Neural cell (in vitro differentiated cells): ENCODE results near the gene CCDC126. TPM values are rescaled to one million over a fixed set of nuclear protein-coding genes. Genes with fewer than 3 reads are reported as not detected.

Experiments used
- H2AFZ ChIP-seq: fragments of 200-600, 300-800 bp; sonication (generic), shearing (Covaris generic); 2 replicates; pipeline ENCODE4 v1.6.0; 2014; ENCODE audit warnings: low read depth, mild to moderate bottlenecking, antibody characterized with exemption, low read length, moderate library complexity
- H3F3A ChIP-seq: fragments of 200-600 bp; shearing (Covaris generic); 2 replicates; pipeline ENCODE4 v1.6.1; 2016; ENCODE audit warnings: mild to moderate bottlenecking, moderate library complexity, mixed read lengths, antibody characterized with exemption, low read length; ENCODE audit not compliant: insufficient read depth, poor library complexity, severe bottlenecking
- H3K27ac ChIP-seq: fragments of 200-600, 300-800 bp; sonication (generic), shearing (Covaris generic); 2 replicates; pipeline ENCODE4 v1.5.1; 2014; ENCODE audit warnings: mild to moderate bottlenecking, low read length, moderate library complexity
- H3K27me3 ChIP-seq: fragments of 300-800, 200-600 bp; sonication (generic), shearing (Covaris generic); 2 replicates; pipeline ENCODE4 v1.6.0; 2014; ENCODE audit warnings: mild to moderate bottlenecking, low read depth, low read length, moderate library complexity; ENCODE audit not compliant: insufficient read depth
- H3K36me3 ChIP-seq: fragments of 300-800, 200-600 bp; sonication (generic), shearing (Covaris generic); 2 replicates; pipeline ENCODE4 v1.5.1; 2014; ENCODE audit warnings: mild to moderate bottlenecking, antibody characterized with exemption, low read length, moderate library complexity; ENCODE audit not compliant: insufficient read depth
- H3K4me2 ChIP-seq: fragments of 300-800, 200-600 bp; sonication (generic), shearing (Covaris generic); 2 replicates; pipeline ENCODE4 v1.6.0; 2014; ENCODE audit warnings: mild to moderate bottlenecking, low read length
- H3K4me3 ChIP-seq: fragments of 300-800, 200-600 bp; sonication (generic), shearing (Covaris generic); 2 replicates; pipeline ENCODE4 v1.5.1; 2014; ENCODE audit warnings: mild to moderate bottlenecking, low read length, moderate library complexity
- H3K79me2 ChIP-seq: fragments of 200-600 bp; shearing (Covaris generic); replicated peaks from 2 replicates; pipeline ENCODE4 v1.6.0; 2014; ENCODE audit warnings: mild to moderate bottlenecking, low read length, moderate library complexity; ENCODE audit not compliant: insufficient read depth
- H3K9ac ChIP-seq: fragments of 300-800, 200-600 bp; sonication (generic), shearing (Covaris generic); 2 replicates; pipeline ENCODE4 v1.6.1; 2016; ENCODE audit warnings: mild to moderate bottlenecking, low read length, mixed read lengths
- H3K9me2 ChIP-seq: fragments of 200-600 bp; shearing (Covaris generic); 2 replicates; pipeline ENCODE4 v1.6.1; 2016; ENCODE audit warnings: mild to moderate bottlenecking, low read length, mixed read lengths; ENCODE audit not compliant: insufficient read depth
- H3K9me3 ChIP-seq: fragments of 200-600, 300-800 bp; sonication (generic), shearing (Covaris generic); 2 replicates; pipeline ENCODE4 v1.6.1; 2016; ENCODE audit warnings: mild to moderate bottlenecking, mixed run types, low read length, moderate library complexity, mixed read lengths
- H4K20me1 ChIP-seq: fragments of 200-600 bp; shearing (Covaris generic); 2 replicates; pipeline ENCODE4 v1.6.1; 2016; ENCODE audit warnings: mild to moderate bottlenecking, mixed run types; ENCODE audit not compliant: insufficient read depth
- CTCF ChIP-seq: fragments of 450-650 bp; IDR thresholded peaks from 2 replicates; pipeline ENCODE4 v1.5.1; 2014; ENCODE audit warnings: antibody characterized with exemption, mild to moderate bottlenecking, moderate library complexity; ENCODE audit not compliant: poor library complexity, severe bottlenecking
- EP300 ChIP-seq: fragments of 450-650 bp; conservative IDR thresholded peaks from 2 replicates; pipeline ENCODE4 v1.6.1; 2014; ENCODE audit warnings: antibody characterized with exemption, mild to moderate bottlenecking, moderate library complexity; ENCODE audit not compliant: poor library complexity, severe bottlenecking
- EZH2 ChIP-seq: fragments of 200-600, 300-800 bp; shearing (Covaris generic), sonication (generic); IDR thresholded peaks from 2 replicates; pipeline ENCODE4 v1.6.1; 2014; ENCODE audit warnings: antibody characterized with exemption, low read length, borderline replicate concordance, mild to moderate bottlenecking; ENCODE audit not compliant: insufficient read depth, poor library complexity, severe bottlenecking
- MXI1 ChIP-seq: fragments of 450-650 bp; conservative IDR thresholded peaks from 2 replicates; pipeline ENCODE4 v1.6.1; 2014; ENCODE audit warnings: antibody characterized with exemption, mild to moderate bottlenecking; ENCODE audit not compliant: poor library complexity, severe bottlenecking
- POLR2AphosphoS5 ChIP-seq: IDR thresholded peaks from 2 replicates; pipeline ENCODE4 v1.6.1; 2012
- RAD21 ChIP-seq: fragments of 450-650 bp; conservative IDR thresholded peaks from 2 replicates; pipeline ENCODE4 v1.6.1; 2014; ENCODE audit warnings: antibody characterized with exemption, mild to moderate bottlenecking, moderate library complexity
- REST ChIP-seq: IDR thresholded peaks from 2 replicates; pipeline ENCODE4 v1.6.1; 2012; ENCODE audit warnings: borderline replicate concordance
- SMC3 ChIP-seq: fragments of 450-650 bp; conservative IDR thresholded peaks from 2 replicates; pipeline ENCODE4 v1.6.1; 2014; ENCODE audit warnings: antibody characterized with exemption, mild to moderate bottlenecking, moderate library complexity; ENCODE audit not compliant: poor library complexity
- TAF1 ChIP-seq: IDR thresholded peaks from 2 replicates; pipeline ENCODE4 v1.6.1; 2012; ENCODE audit warnings: low read depth
- polyA plus RNA-seq: library from polyadenylated mRNA; depleted of rRNA; stranded (reverse); fragments of >200 nt; gene quantifications from 2 replicates; pipeline ENCODE4 v1.2.3, GENCODE V29; 2014

CCDC126 gene
- polyA plus RNA-seq, 1 donor from 2014 or later: 28.0 TPM

GRCh38 chr7:23604296-23604640, 7.1 kb downstream of the CCDC126 start:
- H3F3A ChIP-seq: no peaks in the 10 kb centered on the region
- H3K79me2 ChIP-seq: peaks cover 29% of the 10 kb centered on the region
- H3K9me2 ChIP-seq: no peaks in the 10 kb centered on the region
- no peak for TF ChIP-seq EZH2
- TF ChIP-seq SMC3: no peak
- TF ChIP-seq EP300: no peak
- TF ChIP-seq CTCF: no peak
- no peak for TF ChIP-seq POLR2AphosphoS5
- TF ChIP-seq MXI1: no peak
- H4K20me1 ChIP-seq: no peaks in the 10 kb centered on the region
- H3K36me3 ChIP-seq: no peaks in the 10 kb centered on the region
- H3K27ac ChIP-seq: no peak overlapping the region
- H3K9ac ChIP-seq: no peak overlapping the region
- H2AFZ ChIP-seq: no peak overlapping the region
- H3K9me3 ChIP-seq: no peaks in the 10 kb centered on the region
- H3K4me3 ChIP-seq: no peak overlapping the region
- no peak overlapping the region for H3K4me2 ChIP-seq
- H3K27me3 ChIP-seq: no peaks in the 10 kb centered on the region

GRCh38 chr7:23607130-23607529, 9.9 kb downstream of the CCDC126 start:
- no peaks in the 10 kb centered on the region for H3F3A ChIP-seq
- H3K9me2 ChIP-seq: no peaks in the 10 kb centered on the region
- no peak overlapping the region for H3K9ac ChIP-seq
- H3K27ac ChIP-seq: no peak overlapping the region
- H3K9me3 ChIP-seq: no peaks in the 10 kb centered on the region
- H3K79me2 ChIP-seq: peaks cover 9% of the 10 kb centered on the region
- H3K27me3 ChIP-seq: no peaks in the 10 kb centered on the region
- TF ChIP-seq REST (no peak), MXI1 (no peak), EZH2 (no peak), TAF1 (no peak), RAD21 (no peak)
- H3K4me2 ChIP-seq: no peak overlapping the region
- H2AFZ ChIP-seq: no peak overlapping the region
- no peaks in the 10 kb centered on the region for H4K20me1 ChIP-seq
- H3K36me3 ChIP-seq: peaks cover 9% of the 10 kb centered on the region
- no peak overlapping the region for H3K4me3 ChIP-seq

- no peak overlapping the region for H3K4me3 ChIP-seq
- H3K79me2 ChIP-seq: peaks cover 5% of the 10 kb centered on the region
- no peaks in the 10 kb centered on the region for H4K20me1 ChIP-seq
- no peaks in the 10 kb centered on the region for H3K9me3 ChIP-seq
- TF ChIP-seq CTCF: no peak
- no peak for TF ChIP-seq MXI1
- no peak for TF ChIP-seq SMC3
- no peak for TF ChIP-seq EP300
- no peak for TF ChIP-seq REST
- TF ChIP-seq TAF1: no peak
- no peak for TF ChIP-seq EZH2
- TF ChIP-seq RAD21: no peak
- no peak for TF ChIP-seq POLR2AphosphoS5
- peaks cover 9% of the 10 kb centered on the region for H3K36me3 ChIP-seq
- no peak overlapping the region for H3K9ac ChIP-seq
- H3F3A ChIP-seq: no peaks in the 10 kb centered on the region
- H3K27me3 ChIP-seq: no peaks in the 10 kb centered on the region
- no peaks in the 10 kb centered on the region for H3K9me2 ChIP-seq
- H2AFZ ChIP-seq: no peak overlapping the region
- H3K27ac ChIP-seq: no peak overlapping the region
- H3K4me2 ChIP-seq: no peak overlapping the region
Observed at GRCh38 chr7:23607866-23608265, 10.7 kb downstream of the CCDC126 start.
